ENCODE data around the gene ARRDC3.

DNA sequence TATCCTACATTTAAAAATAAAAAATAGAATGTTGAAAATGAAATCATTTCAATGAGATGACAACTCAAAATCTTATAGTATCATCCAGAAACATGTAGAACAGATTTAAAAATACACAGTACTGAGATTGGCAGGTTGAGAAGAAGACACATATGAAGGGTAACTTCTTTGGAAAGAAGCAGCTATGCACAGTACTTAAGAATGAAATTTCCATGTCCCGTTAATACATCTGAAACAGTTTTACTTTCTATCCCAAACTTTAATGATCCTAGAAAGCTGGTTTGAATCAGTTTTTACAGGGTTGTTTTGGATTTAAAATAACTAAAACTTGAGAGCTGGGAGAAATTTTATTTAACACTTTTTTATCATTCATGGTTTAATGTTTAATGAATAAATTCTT, 36.0 kb upstream of the ARRDC3 start:
- no peak for TF ChIP-seq EZH2 (IDR thresholded peaks at IDR 0.05; ENCODE audit: insufficient read depth, poor library complexity, severe bottlenecking)
- no peak for TF ChIP-seq EZH2phosphoT487 (IDR thresholded peaks at IDR 0.05; ENCODE audit: insufficient read depth, low read depth)
